Measurements from ENCODE around the gene MTG2.

The MTG2 gene

GRCh38 chr20:62163485-62163865, 19.4 kb upstream of the MTG2 start:
- no peak for DNase-seq (ENCODE audit: low read depth in 2 of 2)

- no peak for DNase-seq (ENCODE audit: low read depth in 2 of 2)
These were observed 18.7 kb upstream of the MTG2 start for GRCh38 chr20:62163986-62164762.

GRCh38 chr20:62164879-62165761, 17.7 kb upstream of the MTG2 start:
- DNase-seq (ENCODE audit: low read depth in 2 of 2): no peak

- no peak for DNase-seq (ENCODE audit: low read depth in 2 of 2)
These were observed 16.9 kb upstream of the MTG2 start for GRCh38 chr20:62165762-62166399.

GRCh38 chr20:62167474-62167873, 15.4 kb upstream of the MTG2 start:
- DNase-seq (ENCODE audit: low read depth in 2 of 2): no peak

- DNase-seq (ENCODE audit: low read depth in 2 of 2): no peak
These were observed 14.8 kb upstream of the MTG2 start for GRCh38 chr20:62168061-62168460.

- DNase-seq (ENCODE audit: low read depth in 2 of 2): no peak
These were observed 13.9 kb upstream of the MTG2 start for GRCh38 chr20:62168890-62169435.

- DNase-seq (ENCODE audit: low read depth in 2 of 2): no peak
These were observed 12.3 kb upstream of the MTG2 start for GRCh38 chr20:62170536-62170935.

GRCh38 chr20:62171245-62171644, 11.6 kb upstream of the MTG2 start:
- no peak for DNase-seq (ENCODE audit: low read depth in 2 of 2)

- DNase-seq (ENCODE audit: low read depth in 2 of 2): no peak
These were observed 10.2 kb upstream of the MTG2 start for GRCh38 chr20:62172666-62173065.

GRCh38 chr20:62174021-62174804, 8.6 kb upstream of the MTG2 start:
- DNase-seq (ENCODE audit: low read depth in 2 of 2): no peak

GRCh38 chr20:62174870-62175624, 7.8 kb upstream of the MTG2 start:
- no peak for DNase-seq (ENCODE audit: low read depth in 2 of 2)

- DNase-seq (ENCODE audit: low read depth in 2 of 2): no peak
These were observed 7.1 kb upstream of the MTG2 start for GRCh38 chr20:62175711-62176110.

- no peak for DNase-seq (ENCODE audit: low read depth in 2 of 2)
These were observed 6.0 kb upstream of the MTG2 start for GRCh38 chr20:62176866-62177265.

- DNase-seq (ENCODE audit: low read depth in 2 of 2): no peak
These were observed 5.5 kb upstream of the MTG2 start for GRCh38 chr20:62177307-62177706.

- DNase-seq (ENCODE audit: low read depth in 2 of 2): no peak
These were observed 4.3 kb upstream of the MTG2 start for GRCh38 chr20:62178316-62179161.

GRCh38 chr20:62179162-62179504, 3.7 kb upstream of the MTG2 start:
- DNase-seq (ENCODE audit: low read depth in 2 of 2): no peak

- DNase-seq (ENCODE audit: low read depth in 2 of 2): no peak
These were observed 1.0 kb upstream of the MTG2 start for GRCh38 chr20:62181808-62182207.

- DNase-seq (ENCODE audit: low read depth in 2 of 2): no peak
These were observed 756 bp downstream of the MTG2 start for GRCh38 chr20:62183426-62184142.

Data from stimulated activated CD8-positive, alpha-beta memory T cell treated with anti-CD3 and anti-CD28 coated beads, Interleukin-7, amount 100 ng/mL, for 4 hours (primary cell).